SJSA1 (cell line): Measurements from ENCODE around the gene TDRD12. TPM values are rescaled to one million over a fixed set of nuclear protein-coding genes. Genes with fewer than 3 reads are reported as not detected.
A peak's percentile ranks its signal among the peaks of the same experiment; 100 is the strongest.
"Not testable (repeated sequence)": the region's sequence is repeated elsewhere in the genome, so short reads cannot be mapped to it uniquely, and the experiment has no call there.

Experiments
- DNase-seq, 2 experiments: peaks; one replicate each; pipeline ENCODE4 v3.0.0-alpha.2; 2015 to 2020; ENCODE audit warnings: low spot score in 2 of 2, low read depth in 1 of 2
- H3K27ac ChIP-seq: fragments of 250-450 bp; sonication (Bioruptor Pico); 2 replicates; pipeline ENCODE4 v1.5.1; 2020; ENCODE audit warnings: mild to moderate bottlenecking, moderate library complexity
- H3K27me3 ChIP-seq: fragments of 250-450 bp; sonication (Bioruptor Pico); replicated peaks from 2 replicates; pipeline ENCODE4 v1.5.1; 2020; ENCODE audit warnings: mild to moderate bottlenecking, moderate library complexity
- H3K36me3 ChIP-seq: fragments of 250-450 bp; sonication (Bioruptor Pico); 2 replicates; pipeline ENCODE4 v1.5.1; 2020; ENCODE audit warnings: mild to moderate bottlenecking
- H3K4me1 ChIP-seq: fragments of 250-450 bp; sonication (Bioruptor Pico); replicated peaks from 2 replicates; pipeline ENCODE4 v1.6.1; 2021; ENCODE audit warnings: mild to moderate bottlenecking
- H3K4me3 ChIP-seq: fragments of 250-450 bp; sonication (Bioruptor Pico); 2 replicates; pipeline ENCODE4 v1.5.1; 2020; ENCODE audit warnings: mild to moderate bottlenecking
- H3K9me3 ChIP-seq: fragments of 250-450 bp; sonication (Bioruptor Pico); replicated peaks from 2 replicates; pipeline ENCODE4 v1.5.1; 2020; ENCODE audit warnings: mild to moderate bottlenecking
- total RNA-seq: library from RNA; depleted of rRNA; stranded (reverse); fragments of >200 nt; shearing (Covaris generic); gene quantifications from 2 replicates; pipeline ENCODE4 v1.2.3, GENCODE V29; 2014

The TDRD12 gene
- total RNA-seq, 1 experiment from 2014 or later = 0.05 TPM

DNA sequence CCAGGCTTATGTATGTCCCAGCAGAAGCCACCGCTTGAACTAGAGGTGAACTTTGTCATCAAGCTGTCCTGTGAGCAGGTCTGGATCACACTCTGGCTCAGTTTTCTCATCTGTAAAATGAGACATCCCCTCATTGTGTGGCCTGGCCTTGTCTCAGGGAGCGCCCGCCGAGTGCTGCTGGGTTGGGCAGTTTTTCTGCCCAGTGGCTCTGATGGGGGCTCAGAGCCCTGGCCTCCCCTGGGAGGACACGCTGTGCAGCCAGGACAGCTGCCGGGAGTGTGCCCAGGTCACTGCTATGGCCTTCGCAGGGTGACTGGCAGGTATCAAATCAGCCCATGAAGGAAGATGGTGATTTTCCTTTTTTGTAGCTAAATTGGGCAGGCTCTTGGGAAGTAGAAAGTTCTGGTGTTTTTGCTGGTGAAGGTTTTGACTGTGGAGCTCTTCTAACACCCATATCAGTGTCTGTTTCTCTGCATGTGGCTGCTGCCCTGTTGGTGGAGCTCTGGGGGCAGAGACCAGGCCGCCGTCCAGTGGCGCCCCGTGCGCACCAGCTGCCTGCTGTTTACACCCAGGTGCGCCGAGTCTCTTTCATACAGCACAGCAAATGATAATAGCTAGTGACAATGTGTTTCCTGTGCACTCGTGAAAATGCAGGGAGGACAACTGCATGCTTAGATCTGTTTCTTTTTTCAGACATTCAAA, 109.2 kb downstream of the TDRD12 start:
- H3K4me3 ChIP-seq = no peak overlapping the region
- H3K27ac ChIP-seq = no peak overlapping the region
- no peak for DNase-seq
- H3K9me3 ChIP-seq = no peaks in the 10 kb centered on the region
- no peaks in the 10 kb centered on the region; the same call in 1 of the 2 replicates for H3K27me3 ChIP-seq
- no peaks in the 10 kb centered on the region for H3K36me3 ChIP-seq
- H3K4me1 ChIP-seq = peaks cover 14% of the 10 kb centered on the region

GRCh38 chr19:32829345-32829896, 109.9 kb downstream of the TDRD12 start:
- Histone ChIP-seq H3K36me3 (no peaks in the 10 kb centered on the region), H3K27me3 (no peaks in the 10 kb centered on the region; the same call in 1 of the 2 replicates), H3K27ac (no peak overlapping the region), H3K4me3 (no peak overlapping the region), H3K9me3 (no peaks in the 10 kb centered on the region), H3K4me1 (peaks cover 14% of the 10 kb centered on the region)
- DNase-seq = no peak

DNA sequence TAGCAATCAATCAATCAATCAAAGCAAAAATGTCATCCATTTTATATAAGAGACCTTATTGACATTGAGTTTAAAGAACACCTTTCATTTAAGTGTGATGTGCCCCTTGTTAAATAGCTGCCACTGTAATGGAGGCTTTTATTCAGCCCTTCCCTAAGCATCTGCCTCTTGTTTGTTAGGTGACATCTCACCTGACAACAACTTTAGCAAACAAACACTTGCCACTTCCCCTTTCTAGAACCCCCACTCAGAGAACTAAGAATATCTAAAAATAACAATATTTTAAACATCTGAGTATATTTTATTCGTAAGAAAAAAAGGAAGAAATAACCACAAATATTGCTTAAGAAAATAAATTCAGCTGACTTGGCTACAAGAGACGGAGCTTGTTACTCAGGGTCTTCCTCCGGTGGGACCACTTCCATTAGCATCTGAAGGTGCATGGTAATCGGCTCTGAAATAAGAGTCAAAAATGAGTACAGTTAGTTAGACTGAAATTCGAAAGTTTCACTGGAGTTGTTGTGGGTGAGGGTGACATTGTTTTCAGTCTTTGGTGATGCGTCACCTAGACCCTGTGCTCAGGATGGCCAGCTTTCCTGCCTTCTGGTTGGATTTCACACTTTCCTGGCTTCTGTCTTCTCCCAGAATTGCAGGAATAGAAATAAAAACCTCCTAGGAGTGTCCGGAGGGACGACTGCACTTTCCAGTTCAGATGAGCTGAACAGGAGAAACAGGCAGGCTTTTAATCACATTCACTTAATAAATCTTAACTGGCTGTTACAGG, 110.9 kb downstream of the TDRD12 start:
- no peaks in the 10 kb centered on the region for H3K9me3 ChIP-seq
- no peaks in the 10 kb centered on the region; the same call in 1 of the 2 replicates for H3K27me3 ChIP-seq
- peak overlapping the region; percentile 83 for H3K27ac ChIP-seq
- no peaks in the 10 kb centered on the region for H3K36me3 ChIP-seq
- peak; percentile 62 to 68 for DNase-seq
- no peak overlapping the region for H3K4me3 ChIP-seq
- peaks cover 14% of the 10 kb centered on the region for H3K4me1 ChIP-seq

- no peaks in the 10 kb centered on the region for H3K36me3 ChIP-seq
- no peaks in the 10 kb centered on the region for H3K9me3 ChIP-seq
- no peak overlapping the region for H3K4me3 ChIP-seq
- no peaks in the 10 kb centered on the region for H3K27me3 ChIP-seq
- H3K27ac ChIP-seq = no peak overlapping the region
- DNase-seq = no peak
- peaks cover 14% of the 10 kb centered on the region for H3K4me1 ChIP-seq
These were observed 112.0 kb downstream of the TDRD12 start for GRCh38 chr19:32831611-32832010.

- peaks cover 14% of the 10 kb centered on the region for H3K4me1 ChIP-seq
- not testable (repeated sequence) for H3K27ac ChIP-seq, H3K9me3 ChIP-seq, H3K4me3 ChIP-seq, H3K27me3 ChIP-seq, DNase-seq, H3K36me3 ChIP-seq
These were observed 112.5 kb downstream of the TDRD12 start for GRCh38 chr19:32832094-32832493.

DNA sequence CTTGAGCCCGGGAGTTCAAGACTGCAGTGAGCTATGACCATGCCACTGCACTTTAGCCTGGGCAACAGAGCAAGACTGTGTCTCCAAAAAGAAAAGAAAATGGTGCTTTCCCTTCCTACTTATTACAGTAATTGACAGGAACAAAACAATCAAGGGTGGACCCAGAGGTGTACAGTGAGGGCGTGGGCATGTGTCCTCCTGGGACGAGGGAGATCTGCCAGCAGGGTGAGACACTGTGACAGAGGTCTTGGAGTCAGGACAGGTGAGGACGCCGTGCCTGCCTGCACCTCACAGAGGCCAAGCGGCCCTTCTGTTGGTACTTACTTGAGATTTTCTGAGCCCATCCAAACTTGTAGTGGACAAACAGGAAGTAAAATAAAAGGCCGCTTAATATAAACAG, 113.3 kb downstream of the TDRD12 start:
- H3K27ac ChIP-seq, DNase-seq, H3K9me3 ChIP-seq, H3K4me3 ChIP-seq, H3K36me3 ChIP-seq, H3K27me3 ChIP-seq: not testable (repeated sequence)
- peaks cover 14% of the 10 kb centered on the region for H3K4me1 ChIP-seq

GRCh38 chr19:32833388-32833787, 113.8 kb downstream of the TDRD12 start:
- not testable (repeated sequence) for H3K9me3 ChIP-seq, H3K4me3 ChIP-seq, DNase-seq, H3K27me3 ChIP-seq, H3K36me3 ChIP-seq, H3K27ac ChIP-seq
- H3K4me1 ChIP-seq = peaks cover 14% of the 10 kb centered on the region

- Histone ChIP-seq H3K4me3 (no peak overlapping the region), H3K9me3 (no peaks in the 10 kb centered on the region), H3K4me1 (no peaks in the 10 kb centered on the region), H3K27me3 (no peaks in the 10 kb centered on the region), H3K36me3 (no peaks in the 10 kb centered on the region), H3K27ac (no peak overlapping the region)
- no peak for DNase-seq
These were observed 118.0 kb downstream of the TDRD12 start for GRCh38 chr19:32837531-32837930.

- no peaks in the 10 kb centered on the region for H3K27me3 ChIP-seq
- no peaks in the 10 kb centered on the region for H3K4me1 ChIP-seq
These were observed 122.5 kb downstream of the TDRD12 start for GRCh38 chr19:32842061-32842460.

DNA sequence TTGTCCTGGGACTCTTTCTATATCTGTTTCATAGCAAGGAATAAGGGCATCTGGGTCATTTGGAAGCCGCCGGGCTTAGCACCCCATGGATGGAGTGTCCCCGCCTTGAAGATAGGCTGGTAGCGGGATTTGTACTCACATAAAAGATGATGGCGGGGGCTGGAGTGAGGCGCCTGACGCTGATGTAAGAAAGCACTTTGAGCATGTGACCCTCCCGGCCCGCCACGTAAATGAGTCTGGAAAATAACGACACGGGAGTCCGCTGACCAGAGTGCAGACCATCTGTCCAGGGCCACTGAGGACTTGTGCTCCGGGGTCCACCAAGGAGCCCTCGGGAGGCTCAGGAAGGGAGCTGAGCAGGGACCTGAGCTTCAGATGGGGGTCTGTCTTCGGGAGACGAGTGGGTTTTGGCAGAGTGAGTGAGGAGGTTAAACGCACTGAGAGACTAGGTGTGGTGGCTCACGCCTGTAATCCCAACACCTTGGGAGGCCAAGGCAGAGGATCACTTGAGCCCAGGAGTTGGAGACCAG, 124.2 kb downstream of the TDRD12 start:
- no peaks in the 10 kb centered on the region for H3K9me3 ChIP-seq
- DNase-seq = no peak
- H3K4me1 ChIP-seq = no peaks in the 10 kb centered on the region

More at GRCh38 chr19:32842061-32842460, 122.5 kb downstream of the TDRD12 start:
- DNase-seq = no peak
- H3K36me3 ChIP-seq = no peaks in the 10 kb centered on the region
- H3K27ac ChIP-seq = no peak overlapping the region
- no peak overlapping the region for H3K4me3 ChIP-seq
- H3K9me3 ChIP-seq = no peaks in the 10 kb centered on the region

GRCh38 chr19:32848035-32848434, 128.5 kb downstream of the TDRD12 start:
- H3K27ac ChIP-seq, H3K27me3 ChIP-seq, H3K9me3 ChIP-seq, H3K36me3 ChIP-seq, H3K4me3 ChIP-seq, H3K4me1 ChIP-seq, DNase-seq: not testable (repeated sequence)

More for the DNA sequence above, 124.2 kb downstream of the TDRD12 start:
- H3K27me3 ChIP-seq = no peaks in the 10 kb centered on the region
- no peaks in the 10 kb centered on the region for H3K36me3 ChIP-seq
- no peak overlapping the region for H3K4me3 ChIP-seq
- H3K27ac ChIP-seq = no peak overlapping the region

DNA sequence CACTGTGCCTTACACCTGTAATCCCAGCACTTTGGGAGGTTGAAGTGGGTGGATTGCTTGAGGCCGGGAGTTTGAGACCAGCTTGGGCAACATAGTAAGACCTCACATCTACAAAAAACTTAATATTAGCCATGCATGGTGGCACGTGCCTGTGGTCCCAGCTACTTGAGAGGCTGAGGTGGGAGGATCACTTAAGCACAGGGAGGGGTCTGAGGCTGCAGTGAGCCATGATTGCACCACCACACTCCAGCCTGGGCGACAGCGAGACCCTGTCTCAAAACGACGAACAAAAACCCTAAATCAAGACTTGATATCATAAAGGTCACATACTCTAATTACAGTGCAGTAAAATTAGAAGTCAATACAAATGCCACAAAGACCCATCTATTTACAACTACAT, 132.6 kb downstream of the TDRD12 start:
- no peak overlapping the region for H3K27ac ChIP-seq
- DNase-seq = no peak

GRCh38 chr19:32856818-32857217, 137.3 kb downstream of the TDRD12 start:
- not testable (repeated sequence) for H3K9me3 ChIP-seq, H3K27me3 ChIP-seq, DNase-seq

More for the DNA sequence above, 132.6 kb downstream of the TDRD12 start:
- H3K4me3 ChIP-seq = no peak overlapping the region
- H3K27me3 ChIP-seq = no peaks in the 10 kb centered on the region
- H3K36me3 ChIP-seq = no peaks in the 10 kb centered on the region
- no peaks in the 10 kb centered on the region for H3K9me3 ChIP-seq
- H3K4me1 ChIP-seq = no peaks in the 10 kb centered on the region

GRCh38 chr19:32857584-32857983, 138.0 kb downstream of the TDRD12 start:
- H3K36me3 ChIP-seq = no peaks in the 10 kb centered on the region
- H3K27ac ChIP-seq = no peak overlapping the region
- H3K27me3 ChIP-seq = no peaks in the 10 kb centered on the region
- no peaks in the 10 kb centered on the region for H3K4me1 ChIP-seq
- no peaks in the 10 kb centered on the region for H3K9me3 ChIP-seq
- no peak for DNase-seq
- H3K4me3 ChIP-seq = no peak overlapping the region

More at GRCh38 chr19:32856818-32857217, 137.3 kb downstream of the TDRD12 start:
- H3K4me1 ChIP-seq, H3K36me3 ChIP-seq, H3K27ac ChIP-seq, H3K4me3 ChIP-seq: not testable (repeated sequence)
